ENCODE data around the gene LARGE1. TPM values are rescaled to one million over a fixed set of nuclear protein-coding genes. Genes with fewer than 3 reads are reported as not detected.
A peak's percentile ranks its signal among the peaks of the same experiment; 100 is the strongest.

The LARGE1 gene
- total RNA-seq, 1 experiment from 2014 or later: 23.5 TPM

DNA sequence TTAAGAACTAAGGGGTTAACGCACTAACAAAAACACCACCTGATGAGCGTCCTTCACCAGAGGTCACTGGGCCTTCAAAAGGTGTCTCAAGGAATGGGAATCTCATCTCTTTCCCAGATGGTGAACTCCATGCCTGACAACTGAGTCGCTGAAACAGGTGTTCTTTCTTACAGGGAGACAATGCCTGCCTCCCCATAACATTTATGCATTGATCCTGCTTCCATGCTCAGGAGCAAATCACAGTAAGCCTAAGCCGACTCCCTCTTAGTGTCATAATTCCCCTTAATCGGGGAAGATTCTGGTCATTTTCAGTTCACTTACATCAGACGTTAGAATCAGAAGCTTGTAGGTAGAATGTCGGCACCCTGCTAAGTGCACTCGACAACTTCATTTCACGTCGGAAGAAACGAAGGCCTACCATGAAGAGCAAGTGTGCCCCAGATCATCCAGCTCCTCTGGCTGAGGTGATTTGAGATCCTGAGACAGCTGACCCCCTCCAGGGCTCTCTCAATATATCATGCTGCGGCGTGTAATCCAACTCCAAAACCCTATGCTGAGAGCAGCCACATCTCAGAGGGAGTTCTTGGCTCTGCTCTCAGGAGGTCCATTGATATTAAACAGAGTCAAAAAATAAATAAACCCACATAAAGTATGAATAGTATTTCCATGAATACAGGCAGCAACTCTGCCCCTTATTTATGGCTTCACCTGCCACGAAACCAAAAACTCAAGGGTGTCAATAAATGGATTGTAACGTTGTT lies 163.1 kb downstream of the LARGE1 start:
- peak; percentile 83 to 92 for DNase-seq
- peak overlapping the region; percentile 28 for H3K4me3 ChIP-seq

DNA sequence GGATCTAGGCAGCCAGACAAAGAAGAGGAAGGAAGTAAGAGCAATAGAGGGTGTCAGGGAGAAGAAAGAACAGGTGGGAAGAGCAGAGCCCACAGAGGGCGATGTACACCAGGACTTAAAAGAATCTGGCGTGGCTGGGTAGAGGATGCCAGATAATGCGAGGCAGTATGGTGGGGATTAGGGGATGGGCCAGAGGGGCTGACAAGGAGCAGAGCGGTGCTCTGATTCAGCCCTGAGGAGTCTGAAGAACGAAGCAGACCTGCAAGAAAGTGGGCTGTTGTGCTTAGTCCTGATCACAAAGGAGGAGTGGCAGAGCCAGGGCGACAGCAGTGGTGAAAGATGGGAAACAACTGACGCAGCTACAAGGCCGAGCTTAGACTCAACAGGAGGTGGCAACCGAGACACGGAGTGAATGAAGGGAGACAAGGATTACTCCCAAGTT lies 163.7 kb downstream of the LARGE1 start:
- H3K27me3 ChIP-seq: no peaks in the 10 kb centered on the region
- no peaks in the 10 kb centered on the region for H3K9me3 ChIP-seq (replicated peaks)
- H3K4me3 ChIP-seq: peak overlapping the region; percentile 28
- peak overlapping the region; percentile 84 for H3K27ac ChIP-seq
- H3K4me1 ChIP-seq: peaks cover 23% of the 10 kb centered on the region
- H3K36me3 ChIP-seq: no peaks in the 10 kb centered on the region
- DNase-seq: peak; percentile 63 to 81

More for the DNA sequence above, 163.1 kb downstream of the LARGE1 start:
- Histone ChIP-seq H3K27me3 (no peaks in the 10 kb centered on the region), H3K36me3 (no peaks in the 10 kb centered on the region), H3K27ac (peak overlapping the region; percentile 84), H3K4me1 (peaks cover 23% of the 10 kb centered on the region), H3K9me3 (replicated peaks) (no peaks in the 10 kb centered on the region)

DNA sequence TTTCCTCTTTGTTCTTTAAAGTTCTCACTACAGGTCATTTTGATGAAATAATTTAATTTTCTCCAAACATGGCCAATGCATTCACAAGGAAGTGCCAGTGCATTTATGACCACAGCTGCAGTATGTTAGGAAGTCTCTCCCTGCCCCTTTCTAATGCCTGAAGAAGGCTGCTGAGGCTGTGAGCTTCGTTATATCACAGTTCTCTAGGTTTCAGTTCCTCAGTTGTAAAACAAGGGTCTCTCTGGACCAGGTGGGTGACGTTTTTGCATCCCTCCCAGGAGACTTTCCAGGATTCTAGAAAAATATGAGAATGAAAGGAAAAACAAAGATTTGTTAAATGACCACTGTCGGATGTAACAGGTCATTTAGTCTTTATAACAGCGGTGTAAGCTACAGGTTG lies 171.6 kb downstream of the LARGE1 start:
- Histone ChIP-seq H3K27me3 (no peaks in the 10 kb centered on the region), H3K36me3 (no peaks in the 10 kb centered on the region)
- DNase-seq: no peak

DNA sequence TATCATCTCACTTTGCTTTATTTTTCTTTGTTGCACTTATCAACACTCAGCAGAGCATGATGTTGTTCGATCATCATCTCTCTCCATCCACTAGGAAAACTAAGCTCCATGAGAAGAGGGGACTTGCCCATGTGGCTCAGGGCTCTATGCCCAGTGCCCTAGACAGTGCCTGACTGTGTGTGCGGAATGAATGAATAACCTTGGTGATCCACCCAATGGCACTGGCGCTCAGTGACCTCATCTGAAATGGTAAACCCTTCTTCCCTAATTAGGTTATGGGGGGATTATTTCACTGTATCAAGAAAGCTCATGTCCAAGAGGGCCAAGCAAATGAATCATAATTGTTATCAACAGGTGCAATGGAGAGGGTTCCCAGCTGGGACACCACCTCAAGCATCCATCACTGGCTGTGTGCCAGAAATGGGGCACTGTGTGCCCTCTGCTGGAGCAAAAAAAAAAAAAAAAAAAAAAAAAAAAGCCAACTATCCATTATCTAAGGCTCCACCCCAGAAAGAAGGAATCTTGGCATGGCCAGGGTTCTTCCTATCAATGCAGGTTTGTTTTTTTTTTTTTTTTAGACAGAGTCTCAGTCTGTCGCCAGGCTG lies 172.6 kb downstream of the LARGE1 start:
- Histone ChIP-seq H3K27me3 (no peaks in the 10 kb centered on the region), H3K27ac (peak overlapping the region; percentile 75), H3K36me3 (no peaks in the 10 kb centered on the region), H3K9me3 (replicated peaks) (no peaks in the 10 kb centered on the region), H3K4me1 (peaks cover 13% of the 10 kb centered on the region), H3K4me3 (no peak overlapping the region)
- DNase-seq: peak; percentile 91 to 96

More for the DNA sequence above, 171.6 kb downstream of the LARGE1 start:
- H3K27ac ChIP-seq: no peak overlapping the region
- peaks cover 13% of the 10 kb centered on the region for H3K4me1 ChIP-seq
- H3K4me3 ChIP-seq: no peak overlapping the region
- no peaks in the 10 kb centered on the region for H3K9me3 ChIP-seq (replicated peaks)

DNA sequence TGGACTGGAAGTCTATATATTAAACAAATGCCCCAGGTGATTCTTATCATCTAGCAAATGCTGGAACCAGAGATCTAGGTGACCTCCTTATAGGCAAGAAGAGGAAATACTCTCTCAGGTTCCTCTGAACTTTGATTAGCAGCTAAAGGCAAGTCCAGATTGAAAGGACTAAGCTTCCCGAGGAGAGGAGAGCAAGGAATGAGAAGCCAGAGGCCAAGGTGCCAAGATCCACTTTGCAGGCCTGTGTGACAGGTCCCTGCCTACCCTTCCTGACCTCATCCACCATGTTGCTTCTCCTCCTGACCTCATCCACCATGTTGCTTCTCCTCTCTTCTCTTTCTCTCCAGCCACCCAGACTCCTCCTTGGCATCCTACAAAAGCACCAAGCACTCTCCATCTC lies 173.2 kb downstream of the LARGE1 start:
- Histone ChIP-seq H3K4me1 (peaks cover 13% of the 10 kb centered on the region), H3K27me3 (no peaks in the 10 kb centered on the region), H3K4me3 (no peak overlapping the region), H3K36me3 (no peaks in the 10 kb centered on the region), H3K27ac (peak overlapping the region; percentile 75), H3K9me3 (replicated peaks) (no peaks in the 10 kb centered on the region)
- DNase-seq: no peak

DNA sequence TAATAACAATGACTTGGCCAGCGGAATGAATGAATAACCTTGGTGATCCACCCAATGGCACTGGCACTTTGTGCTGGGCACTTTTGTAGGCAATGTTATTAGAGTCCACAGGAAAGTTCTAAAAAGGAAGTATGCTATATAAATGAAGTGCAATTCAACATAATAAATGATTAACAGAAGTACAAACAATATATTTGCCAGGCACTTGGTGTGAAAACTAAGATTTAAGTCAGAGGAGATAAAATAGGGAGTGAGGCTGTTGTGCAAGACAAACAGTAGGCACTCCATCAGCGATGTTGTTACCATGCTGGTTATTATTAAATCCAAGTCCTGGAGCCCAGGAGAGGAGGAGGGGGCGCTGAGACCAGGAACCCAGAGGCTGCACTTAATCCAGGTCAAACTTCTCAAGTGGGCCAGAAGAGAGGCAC lies 173.8 kb downstream of the LARGE1 start:
- no peak for DNase-seq
- no peak overlapping the region for H3K27ac ChIP-seq
- peaks cover 13% of the 10 kb centered on the region for H3K4me1 ChIP-seq
- H3K4me3 ChIP-seq: no peak overlapping the region
- no peaks in the 10 kb centered on the region for H3K36me3 ChIP-seq
- H3K9me3 ChIP-seq (replicated peaks): no peaks in the 10 kb centered on the region
- H3K27me3 ChIP-seq: no peaks in the 10 kb centered on the region

DNA sequence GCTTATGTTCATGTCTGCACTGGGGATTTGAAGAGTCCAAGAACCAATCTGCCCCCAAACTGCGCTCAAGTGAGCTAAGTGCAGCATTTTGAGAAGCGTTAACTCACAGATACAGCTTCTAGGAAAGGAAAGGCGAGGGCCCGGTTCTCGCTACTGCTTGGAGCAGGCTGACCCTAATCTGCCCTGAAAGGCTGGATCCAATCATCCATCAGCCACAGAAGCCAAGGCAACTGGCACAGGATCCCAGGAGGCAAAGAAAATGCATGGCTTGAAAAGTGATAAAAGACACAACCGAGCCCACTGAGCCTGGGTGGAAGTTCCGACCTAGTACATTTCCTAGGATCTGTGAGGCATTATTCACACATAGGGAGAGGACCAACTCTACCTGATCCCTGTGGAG lies 174.8 kb downstream of the LARGE1 start:
- Histone ChIP-seq H3K9me3 (replicated peaks) (no peaks in the 10 kb centered on the region), H3K4me3 (no peak overlapping the region), H3K27ac (no peak overlapping the region), H3K27me3 (no peaks in the 10 kb centered on the region), H3K4me1 (peaks cover 13% of the 10 kb centered on the region), H3K36me3 (no peaks in the 10 kb centered on the region)
- DNase-seq: no peak

DNA sequence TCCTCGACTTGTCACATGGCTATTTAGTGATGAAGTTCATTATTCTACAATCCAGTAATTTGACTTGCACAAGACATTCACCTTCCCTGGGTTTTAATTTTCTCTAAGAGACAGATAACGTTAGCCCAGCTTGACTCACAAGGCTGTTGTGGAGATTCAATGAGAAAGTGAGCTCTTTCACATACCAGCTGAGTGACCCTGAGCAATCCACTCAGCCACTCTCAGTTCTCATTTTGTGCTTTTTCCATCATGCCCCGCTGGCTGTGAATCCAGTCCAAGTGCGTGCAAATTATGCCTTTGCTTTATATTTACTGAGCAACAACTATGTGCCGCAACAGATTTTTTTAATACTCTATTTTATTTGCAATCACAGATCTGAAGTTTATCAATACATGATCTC lies 176.5 kb downstream of the LARGE1 start:
- H3K27me3 ChIP-seq: no peaks in the 10 kb centered on the region
- no peak overlapping the region for H3K4me3 ChIP-seq
- peaks cover 13% of the 10 kb centered on the region for H3K4me1 ChIP-seq
- H3K9me3 ChIP-seq (replicated peaks): no peaks in the 10 kb centered on the region
- no peak overlapping the region for H3K27ac ChIP-seq
- no peaks in the 10 kb centered on the region for H3K36me3 ChIP-seq
- no peak for DNase-seq

DNA sequence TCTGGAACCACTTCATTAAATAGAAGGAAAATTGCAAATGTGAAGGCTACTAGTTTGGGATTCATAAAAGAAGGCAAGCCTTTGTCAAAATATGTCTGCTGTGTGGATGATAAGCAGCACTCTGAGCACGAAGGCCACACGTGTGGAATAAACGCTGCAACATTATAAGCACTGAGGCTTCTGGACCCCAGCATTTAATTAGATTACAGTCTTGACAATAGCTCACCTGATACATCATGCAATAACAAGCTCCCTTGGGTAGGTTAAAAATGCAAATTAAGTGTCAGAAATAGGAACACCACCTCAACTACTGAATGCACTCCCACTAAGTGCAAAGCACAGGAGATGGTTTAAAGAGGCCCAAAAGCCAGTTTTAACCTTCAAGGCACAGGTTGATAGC lies 179.3 kb downstream of the LARGE1 start:
- H3K4me3 ChIP-seq: no peak overlapping the region
- H3K9me3 ChIP-seq (replicated peaks): no peaks in the 10 kb centered on the region
- no peaks in the 10 kb centered on the region for H3K36me3 ChIP-seq
- no peak overlapping the region for H3K27ac ChIP-seq
- no peaks in the 10 kb centered on the region for H3K27me3 ChIP-seq
- no peak for DNase-seq
- H3K4me1 ChIP-seq: no peaks in the 10 kb centered on the region

DNA sequence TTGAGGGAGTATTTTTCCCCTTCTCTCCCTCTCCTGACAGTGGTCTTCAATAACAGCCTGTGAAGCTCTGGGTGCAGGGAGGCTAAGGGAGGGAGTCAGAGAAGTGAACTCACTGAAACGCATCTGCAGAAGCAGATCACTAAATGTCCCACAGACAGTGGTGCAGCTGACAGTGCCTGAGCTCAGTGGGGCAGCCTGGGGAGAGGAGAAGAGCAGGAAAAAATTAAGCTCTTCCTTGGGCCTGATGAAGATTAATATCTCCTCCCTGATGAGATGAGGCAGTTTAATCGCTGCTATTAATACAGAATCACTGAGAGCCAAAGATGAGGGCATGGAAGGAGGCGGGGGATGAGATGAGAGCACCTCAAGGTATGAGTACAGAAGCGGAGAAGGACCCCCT lies 180.8 kb downstream of the LARGE1 start:
- Histone ChIP-seq H3K9me3 (replicated peaks) (no peaks in the 10 kb centered on the region), H3K4me1 (no peaks in the 10 kb centered on the region), H3K36me3 (no peaks in the 10 kb centered on the region), H3K27me3 (no peaks in the 10 kb centered on the region), H3K4me3 (no peak overlapping the region), H3K27ac (no peak overlapping the region)
- no peak for DNase-seq

DNA sequence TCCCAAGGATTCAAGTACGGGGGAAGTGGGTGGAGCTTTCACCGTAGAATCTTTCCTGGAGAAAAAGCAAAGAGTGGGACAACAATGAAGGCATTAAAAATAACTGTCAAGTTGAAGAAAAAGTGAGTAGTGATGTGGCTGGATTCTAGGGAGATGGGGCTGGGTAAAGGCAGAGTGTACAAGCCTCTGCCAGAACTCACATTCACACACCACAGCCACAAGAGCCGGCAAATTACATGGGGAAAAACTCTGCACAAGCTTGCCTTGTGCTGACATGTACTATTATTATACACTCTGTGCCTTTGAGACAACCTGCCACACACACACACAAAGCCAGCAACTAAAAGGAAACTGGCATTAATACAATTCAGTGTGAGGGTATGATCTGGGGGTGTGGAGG lies 182.6 kb downstream of the LARGE1 start:
- no peaks in the 10 kb centered on the region for H3K36me3 ChIP-seq
- H3K27me3 ChIP-seq: no peaks in the 10 kb centered on the region
- no peak overlapping the region for H3K4me3 ChIP-seq
- H3K27ac ChIP-seq: no peak overlapping the region
- no peaks in the 10 kb centered on the region for H3K4me1 ChIP-seq
- H3K9me3 ChIP-seq (replicated peaks): no peaks in the 10 kb centered on the region
- no peak for DNase-seq

DNA sequence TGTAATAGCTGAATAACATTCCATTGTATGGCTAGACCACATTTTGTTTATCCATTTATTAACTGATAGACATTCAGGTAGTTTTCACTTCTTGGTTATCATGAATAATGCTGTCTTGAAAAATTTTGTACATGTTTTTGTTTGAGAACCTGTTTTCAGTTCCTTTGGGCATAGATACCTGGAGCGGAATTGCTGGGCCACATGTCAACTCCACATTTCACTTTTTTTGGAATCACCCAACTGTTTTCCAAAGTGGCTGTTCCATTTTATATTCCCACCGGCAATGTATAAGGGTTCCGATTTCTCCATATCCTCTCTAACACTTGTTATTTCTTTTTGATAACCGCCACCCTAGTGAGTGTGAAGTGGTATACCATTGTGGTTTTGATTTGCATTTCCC lies 184.3 kb downstream of the LARGE1 start:
- H3K9me3 ChIP-seq (replicated peaks): no peaks in the 10 kb centered on the region
- no peak for DNase-seq
- no peak overlapping the region for H3K27ac ChIP-seq
- H3K36me3 ChIP-seq: no peaks in the 10 kb centered on the region
- no peak overlapping the region for H3K4me3 ChIP-seq
- no peaks in the 10 kb centered on the region for H3K27me3 ChIP-seq
- H3K4me1 ChIP-seq: no peaks in the 10 kb centered on the region

DNA sequence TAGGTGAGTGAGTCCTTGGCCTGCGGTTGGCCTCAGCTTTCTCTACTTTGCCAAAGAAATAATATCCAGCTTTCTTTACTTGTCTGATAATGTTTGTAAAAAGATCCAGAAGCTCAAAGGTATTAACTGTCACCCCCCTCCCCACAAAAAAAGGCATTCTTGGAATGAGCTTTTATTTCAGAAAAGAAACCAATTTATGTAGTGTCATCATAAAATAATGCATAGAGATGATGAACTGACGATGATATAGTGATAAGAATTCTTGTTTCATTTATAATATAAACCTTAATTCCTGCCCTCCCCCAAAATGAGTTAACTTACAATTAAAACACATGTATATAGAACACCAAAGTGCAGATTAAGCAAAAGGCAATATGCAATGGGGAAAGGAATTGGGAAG lies 191.4 kb downstream of the LARGE1 start:
- H3K9me3 ChIP-seq (replicated peaks): no peaks in the 10 kb centered on the region
- no peaks in the 10 kb centered on the region for H3K36me3 ChIP-seq
- H3K27ac ChIP-seq: no peak overlapping the region
- DNase-seq: no peak
- no peak overlapping the region for H3K4me3 ChIP-seq
- peaks cover 10% of the 10 kb centered on the region for H3K4me1 ChIP-seq
- H3K27me3 ChIP-seq: no peaks in the 10 kb centered on the region

DNA sequence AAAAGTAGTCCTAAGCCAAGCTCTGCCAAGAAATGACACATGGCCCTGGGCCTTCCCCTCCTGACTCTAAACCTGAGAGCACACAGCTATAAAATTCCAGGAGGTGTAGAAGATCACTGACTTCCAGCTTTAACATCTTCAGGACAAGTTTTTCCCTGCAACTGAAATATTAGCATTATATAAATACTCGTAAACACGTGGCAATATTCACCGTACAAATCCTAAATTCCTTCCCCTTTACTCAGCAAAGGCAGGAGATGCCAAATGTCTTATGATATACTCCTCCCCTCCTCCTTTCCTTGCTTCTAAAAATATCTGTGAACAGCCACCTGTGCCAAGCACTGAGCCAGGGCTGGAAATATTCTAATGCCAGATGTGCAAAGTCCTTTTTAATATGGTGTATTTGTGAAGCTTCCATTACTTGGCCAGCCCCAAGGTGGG lies 194.0 kb downstream of the LARGE1 start:
- no peaks in the 10 kb centered on the region for H3K9me3 ChIP-seq (replicated peaks)
- H3K27me3 ChIP-seq: no peaks in the 10 kb centered on the region
- DNase-seq: peak in 1 of 2 experiments; percentile 14
- peaks cover 10% of the 10 kb centered on the region for H3K4me1 ChIP-seq
- H3K27ac ChIP-seq: no peak overlapping the region; the same call in 1 of the 2 replicates
- H3K36me3 ChIP-seq: no peaks in the 10 kb centered on the region
- no peak overlapping the region for H3K4me3 ChIP-seq

DNA sequence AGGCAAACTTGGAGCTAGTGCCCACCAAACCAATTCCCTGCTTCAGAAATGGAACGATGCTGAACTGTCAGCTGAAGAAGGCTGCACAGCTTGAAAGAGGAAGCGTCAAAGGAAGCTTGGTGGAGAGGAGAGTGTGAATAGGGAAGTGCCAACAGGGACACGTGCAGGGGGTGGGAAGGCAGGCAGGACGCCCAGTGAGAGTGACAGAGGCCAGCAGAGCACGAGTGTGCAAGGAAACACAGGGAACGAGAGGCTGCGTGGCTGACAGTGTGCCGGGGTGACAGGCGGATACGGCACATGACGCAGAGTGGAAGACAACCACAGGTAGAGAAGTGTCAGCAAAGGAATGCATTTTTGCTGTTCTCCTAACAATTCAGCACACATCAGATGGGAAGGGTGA lies 196.4 kb downstream of the LARGE1 start:
- Histone ChIP-seq H3K27ac (no peak overlapping the region), H3K4me1 (peaks cover 10% of the 10 kb centered on the region), H3K9me3 (replicated peaks) (no peaks in the 10 kb centered on the region), H3K27me3 (no peaks in the 10 kb centered on the region), H3K4me3 (no peak overlapping the region), H3K36me3 (no peaks in the 10 kb centered on the region)
- no peak for DNase-seq

Data from SJCRH30 (cell line).